H9 (cell line): ENCODE results near the gene FAT4. TPM values are rescaled to one million over a fixed set of nuclear protein-coding genes. Genes with fewer than 3 reads are reported as not detected.

Experiments used
- DNase-seq: peaks from one replicate; pipeline ENCODE4 v3.0.0-alpha.2; 2017
- H2AFZ ChIP-seq: one replicate; pipeline ENCODE4 v1.6.1; 2013; ENCODE audit warnings: mild to moderate bottlenecking, low read length, control low read depth, moderate library complexity
- H2AK5ac ChIP-seq: 2 replicates; pipeline ENCODE4 v1.6.1; 2013; ENCODE audit warnings: low read length, control low read depth, mixed read lengths; ENCODE audit not compliant: insufficient read length
- H2BK120ac ChIP-seq: one replicate; pipeline ENCODE4 v1.6.1; 2013; ENCODE audit warnings: low read depth, mild to moderate bottlenecking, low read length, control low read depth, inconsistent platforms; ENCODE audit not compliant: poor library complexity, severe bottlenecking
- H2BK12ac ChIP-seq: 2 replicates; pipeline ENCODE4 v1.6.1; 2013; ENCODE audit warnings: low read length, control low read depth, mixed read lengths, low read depth; ENCODE audit not compliant: insufficient read length
- H2BK15ac ChIP-seq: 2 replicates; pipeline ENCODE4 v1.6.1; 2013; ENCODE audit warnings: low read depth, low read length, control low read depth
- H2BK20ac ChIP-seq: one replicate; pipeline ENCODE4 v1.6.1; 2013; ENCODE audit warnings: low read depth, mild to moderate bottlenecking, low read length, control low read depth, inconsistent platforms; ENCODE audit not compliant: poor library complexity, severe bottlenecking
- H2BK5ac ChIP-seq: 2 replicates; pipeline ENCODE4 v1.6.1; 2013; ENCODE audit warnings: low read length, control low read depth, mixed read lengths; ENCODE audit not compliant: insufficient read length
- H3K14ac ChIP-seq: 2 replicates; pipeline ENCODE4 v1.6.1; 2013; ENCODE audit warnings: low read length, control low read depth; ENCODE audit not compliant: insufficient read depth
- H3K18ac ChIP-seq: 2 replicates; pipeline ENCODE4 v1.6.1; 2013; ENCODE audit warnings: low read depth, mild to moderate bottlenecking, mixed read lengths, low read length, control low read depth; ENCODE audit not compliant: insufficient read length
- H3K23ac ChIP-seq: 2 replicates; pipeline ENCODE4 v1.6.1; 2013; ENCODE audit warnings: low read length, control low read depth, mixed read lengths, low read depth; ENCODE audit not compliant: insufficient read length
- H3K23me2 ChIP-seq: 2 replicates; pipeline ENCODE4 v1.6.1; 2013; ENCODE audit warnings: low read depth, mild to moderate bottlenecking, mixed read lengths, low read length, control low read depth; ENCODE audit not compliant: insufficient read length, poor library complexity, severe bottlenecking
- H3K27ac ChIP-seq: 2 replicates; pipeline ENCODE4 v1.5.1; 2013; ENCODE audit warnings: low read length, control low read depth, mixed read lengths, low read depth; ENCODE audit not compliant: insufficient read length
- H3K27me3 ChIP-seq: 2 replicates; pipeline ENCODE4 v1.6.1; 2013; ENCODE audit warnings: low read length, control low read depth, inconsistent platforms; ENCODE audit not compliant: insufficient read depth
- H3K4ac ChIP-seq: 2 replicates; pipeline ENCODE4 v1.6.1; 2013; ENCODE audit warnings: low read depth, mild to moderate bottlenecking, control low read depth, inconsistent platforms, low read length, moderate library complexity
- H3K4me1 ChIP-seq: 2 replicates; pipeline ENCODE4 v1.6.1; 2013; ENCODE audit warnings: low read length, control low read depth, inconsistent platforms; ENCODE audit not compliant: insufficient read depth
- H3K4me2 ChIP-seq: 2 replicates; pipeline ENCODE4 v1.6.1; 2013; ENCODE audit warnings: low read length, control low read depth, mixed read lengths; ENCODE audit not compliant: insufficient read length, insufficient read depth
- H3K56ac ChIP-seq: 2 replicates; pipeline ENCODE4 v1.6.1; 2013; ENCODE audit warnings: low read depth, mild to moderate bottlenecking, mixed read lengths, low read length, control low read depth; ENCODE audit not compliant: insufficient read length
- H3K79me1 ChIP-seq: 2 replicates; pipeline ENCODE4 v1.6.1; 2013; ENCODE audit warnings: low read depth, mild to moderate bottlenecking, moderate library complexity, low read length, control low read depth, inconsistent platforms; ENCODE audit not compliant: insufficient read depth, poor library complexity, severe bottlenecking
- H3K79me2 ChIP-seq: 2 replicates; pipeline ENCODE4 v1.6.1; 2013; ENCODE audit warnings: low read length, control low read depth, inconsistent platforms; ENCODE audit not compliant: insufficient read depth
- H3K9ac ChIP-seq: 2 replicates; pipeline ENCODE4 v1.6.1; 2013; ENCODE audit warnings: low read length, control low read depth, mixed read lengths; ENCODE audit not compliant: insufficient read length; ENCODE audit errors: extremely low read depth
- H3K9me3 ChIP-seq: one replicate; pipeline ENCODE4 v1.6.1; 2013; ENCODE audit warnings: low read depth, low read length, inconsistent platforms; ENCODE audit not compliant: control insufficient read depth
- H3T11ph ChIP-seq: one replicate; pipeline ENCODE4 v1.6.1; 2013; ENCODE audit warnings: mild to moderate bottlenecking, low read length, control low read depth, inconsistent platforms
- H4K20me1 ChIP-seq: one replicate; pipeline ENCODE4 v1.6.1; 2013; ENCODE audit not compliant: control insufficient read depth, insufficient read length, insufficient read depth
- H4K5ac ChIP-seq: 2 replicates; pipeline ENCODE4 v1.6.1; 2013; ENCODE audit warnings: low read depth, mild to moderate bottlenecking, mixed read lengths, low read length, control low read depth; ENCODE audit not compliant: insufficient read length
- H4K8ac ChIP-seq: replicated peaks from 2 replicates; pipeline ENCODE4 v1.6.1; 2013; ENCODE audit warnings: low read length, control low read depth, mixed read lengths, low read depth; ENCODE audit not compliant: insufficient read length
- H4K91ac ChIP-seq: 2 replicates; pipeline ENCODE4 v1.6.1; 2013; ENCODE audit warnings: low read depth, mild to moderate bottlenecking, moderate library complexity, mixed read lengths, low read length, control low read depth; ENCODE audit not compliant: insufficient read length
- H3K27ac Mint-ChIP-seq, 3 experiments: 2 replicates in 2 of 3; 3 replicates in 1 of 3; pipeline ENCODE4 v1.8.0; 2020 to 2021; ENCODE audit warnings: mixed read lengths in 3 of 3, mild to moderate bottlenecking in 1 of 3, moderate library complexity in 1 of 3
- H3K27me3 Mint-ChIP-seq: 2 replicates; pipeline ENCODE4 v1.8.0; 2021; ENCODE audit warnings: low read depth, mild to moderate bottlenecking, moderate library complexity, mixed read lengths
- H3K36me3 Mint-ChIP-seq, 3 experiments: 2 replicates in 2 of 3; 3 replicates in 1 of 3; pipeline ENCODE4 v1.8.0; 2020 to 2021; ENCODE audit warnings: low read depth in 3 of 3, mixed read lengths in 3 of 3; ENCODE audit not compliant: insufficient read depth in 1 of 3
- H3K4me1 Mint-ChIP-seq, 2 experiments: 2 replicates each; pipeline ENCODE4 v1.8.0; 2020; ENCODE audit warnings: mixed read lengths in 2 of 2
- H3K4me3 Mint-ChIP-seq, 2 experiments: 2 replicates in 1 of 2; 3 replicates in 1 of 2; pipeline ENCODE4 v1.8.0; 2020 to 2021; ENCODE audit warnings: mild to moderate bottlenecking in 2 of 2, mixed read lengths in 2 of 2, moderate library complexity in 1 of 2
- H3K9me3 Mint-ChIP-seq, 2 experiments: 2 replicates in 1 of 2; 3 replicates in 1 of 2; pipeline ENCODE4 v1.8.0; 2020; ENCODE audit warnings: mild to moderate bottlenecking in 2 of 2, mixed read lengths in 2 of 2, moderate library complexity in 1 of 2
- CTCF ChIP-seq: fragments of 200-600 bp; sonication (generic); conservative IDR thresholded peaks from 3 replicates; pipeline ENCODE4 v1.8.0; 2021; ENCODE audit warnings: antibody characterized with exemption, mild to moderate bottlenecking
- WGBS: extraction: QIAGEN DNeasy Blood & Tissue Kit; methylation state at CpG from one replicate; pipeline ENCODE4 v1.1.7; 2013; ENCODE audit warnings: missing lambda C conversion rate, low lambda C conversion rate, mixed read lengths; ENCODE audit not compliant: insufficient read length; ENCODE audit errors: extremely low coverage; 5-methylcytosine and 5-hydroxymethylcytosine counted together
- total RNA-seq: library from RNA; stranded (reverse); gene quantifications from 2 replicates; pipeline ENCODE4 v1.2.1, GENCODE V29; 2021

The FAT4 gene
- total RNA-seq, 1 experiment from 2014 or later: 6.9 TPM

- Mint-ChIP-seq H3K27ac (no peak overlapping the region), H3K4me3 (no peak overlapping the region)
- H3K79me2 ChIP-seq: peaks cover 2% of the 10 kb centered on the region; the same call in 1 of the 2 replicates
Observed at GRCh38 chr4:125323654-125324053, 8.9 kb downstream of the FAT4 start.

More at GRCh38 chr4:125323654-125324053, 8.9 kb downstream of the FAT4 start:
- Histone ChIP-seq H2AFZ (no peak overlapping the region), H2BK120ac (no peak overlapping the region), H3K27me3 (no peaks in the 10 kb centered on the region), H3K23me2 (no peaks in the 10 kb centered on the region), H2BK15ac (no peak overlapping the region), H4K5ac (no peak overlapping the region), H2BK5ac (no peak overlapping the region), H4K20me1 (no peaks in the 10 kb centered on the region), H3K18ac (no peak overlapping the region), H4K8ac (no peak overlapping the region), H2BK20ac (no peak overlapping the region), H3K23ac (no peak overlapping the region), H3K4me1 (peaks cover 3% of the 10 kb centered on the region), H3K9ac (no peak overlapping the region), H3K9me3 (no peaks in the 10 kb centered on the region), H3K27ac (no peak overlapping the region), H3K4ac (no peak overlapping the region), H3K4me2 (no peak overlapping the region), H3K79me1 (no peaks in the 10 kb centered on the region), H3K14ac (no peak overlapping the region), H2AK5ac (no peak overlapping the region), H3K56ac (no peak overlapping the region), H3T11ph (no peak overlapping the region), H4K91ac (no peak overlapping the region), H2BK12ac (no peak overlapping the region)
- no peak for DNase-seq
- peaks cover 0 to 15% (median 0%) of the 10 kb centered on the region in 3 experiments; a peak in 2 of 7 replicates for H3K36me3 Mint-ChIP-seq
- no peaks in the 10 kb centered on the region for H3K9me3 Mint-ChIP-seq
- no peak for TF ChIP-seq CTCF
- peaks cover 15 to 57% of the 10 kb centered on the region in 2 experiments for H3K4me1 Mint-ChIP-seq
- no CpG with 5 or more reads among the region's 3 CpGs for WGBS
- peaks cover 2% of the 10 kb centered on the region for H3K27me3 Mint-ChIP-seq
